Measurements from ENCODE around the gene PRKACB. TPM values are rescaled to one million over a fixed set of nuclear protein-coding genes. Genes with fewer than 3 reads are reported as not detected.
"Not testable (repeated sequence)": the region's sequence is repeated elsewhere in the genome, so short reads cannot be mapped to it uniquely, and the experiment has no call there.

PRKACB gene
- total RNA-seq, 2 experiments from 2014 or later: 85.2 to 96.3 TPM

DNA sequence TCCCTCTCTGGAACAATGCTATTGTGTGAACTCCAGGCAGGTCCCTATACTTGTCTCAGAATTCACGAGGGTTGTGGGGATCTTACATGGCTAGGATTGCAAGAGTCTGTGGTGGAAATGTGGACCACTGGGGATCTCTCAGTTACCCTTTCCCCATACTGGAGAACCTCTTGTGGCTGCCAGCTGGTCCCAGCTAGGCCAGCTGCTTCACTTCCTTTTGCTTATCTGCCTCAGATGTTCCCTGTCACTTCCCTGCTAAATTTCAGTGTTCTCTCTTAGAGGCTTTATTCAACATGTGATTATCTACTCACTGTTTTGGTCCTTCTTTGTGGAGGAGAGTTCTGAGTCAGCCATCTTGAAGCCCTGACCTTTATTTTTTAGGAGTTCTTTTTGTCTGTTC lies 81.6 kb downstream of the PRKACB start:
- no peak for ATAC-seq
- POLR2A ChIA-PET: no interaction called here
- Mint-ChIP-seq H3K4me3 (no peak overlapping the region), H3K9me3 (ENCODE audit: insufficient read depth) (peaks cover 29% of the 10 kb centered on the region), H3K36me3 (ENCODE audit: low read depth) (peaks cover 53% of the 10 kb centered on the region), H3K27me3 (ENCODE audit: low read depth) (no peaks in the 10 kb centered on the region), H3K27ac (no peak overlapping the region), H3K4me1 (ENCODE audit: low read depth) (peaks cover 4% of the 10 kb centered on the region)
- CTCF ChIA-PET: no interaction called here
- no peak for DNase-seq

- H3K27ac Mint-ChIP-seq; CTCF ChIA-PET; H3K27me3 Mint-ChIP-seq (ENCODE audit: low read depth); DNase-seq; H3K4me3 Mint-ChIP-seq; POLR2A ChIA-PET; H3K4me1 Mint-ChIP-seq (ENCODE audit: low read depth); ATAC-seq: not testable (repeated sequence)
- peaks cover 51% of the 10 kb centered on the region for H3K36me3 Mint-ChIP-seq (ENCODE audit: low read depth)
- H3K9me3 Mint-ChIP-seq (ENCODE audit: insufficient read depth): peaks cover 10% of the 10 kb centered on the region
Measured at GRCh38 chr1:84232676-84233075, 88.6 kb downstream of the PRKACB start.

DNA sequence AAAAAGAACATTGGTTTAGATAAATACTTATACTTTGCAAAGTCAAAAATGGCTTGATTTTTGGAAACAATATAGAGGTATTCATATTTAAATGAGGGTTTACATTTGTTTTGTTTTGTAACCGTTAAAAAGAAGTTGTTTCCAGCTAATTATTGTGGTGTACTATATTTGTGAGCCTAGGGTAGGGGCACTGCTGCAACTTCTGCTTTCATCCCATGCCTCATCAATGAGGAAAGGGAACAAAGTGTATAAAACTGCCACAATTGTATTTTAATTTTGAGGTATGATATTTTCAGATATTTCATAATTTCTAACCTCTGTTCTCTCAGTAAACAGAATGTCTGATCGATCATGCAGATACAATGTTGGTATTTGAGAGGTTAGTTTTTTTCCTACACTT lies 92.2 kb downstream of the PRKACB start:
- H3K36me3 Mint-ChIP-seq (ENCODE audit: low read depth): peaks cover 73% of the 10 kb centered on the region
- no peak overlapping the region for H3K4me3 Mint-ChIP-seq
- peaks cover 15% of the 10 kb centered on the region for H3K4me1 Mint-ChIP-seq (ENCODE audit: low read depth)
- peaks cover 4% of the 10 kb centered on the region for H3K9me3 Mint-ChIP-seq (ENCODE audit: insufficient read depth)
- ATAC-seq: no peak
- CTCF ChIA-PET: no interaction called here
- no peak for DNase-seq
- H3K27me3 Mint-ChIP-seq (ENCODE audit: low read depth): no peaks in the 10 kb centered on the region
- POLR2A ChIA-PET: no interaction called here
- no peak overlapping the region for H3K27ac Mint-ChIP-seq

- Mint-ChIP-seq H3K9me3 (ENCODE audit: insufficient read depth) (peaks cover 7% of the 10 kb centered on the region), H3K4me3 (no peak overlapping the region), H3K36me3 (ENCODE audit: low read depth) (peaks cover 37% of the 10 kb centered on the region), H3K4me1 (ENCODE audit: low read depth) (peaks cover 15% of the 10 kb centered on the region), H3K27me3 (ENCODE audit: low read depth) (no peaks in the 10 kb centered on the region), H3K27ac (no peak overlapping the region)
- ATAC-seq (no peak), DNase-seq (no peak)
- CTCF ChIA-PET: no interaction called here
- POLR2A ChIA-PET: no interaction called here
Measured at GRCh38 chr1:84242641-84243040, 98.6 kb downstream of the PRKACB start.

DNA sequence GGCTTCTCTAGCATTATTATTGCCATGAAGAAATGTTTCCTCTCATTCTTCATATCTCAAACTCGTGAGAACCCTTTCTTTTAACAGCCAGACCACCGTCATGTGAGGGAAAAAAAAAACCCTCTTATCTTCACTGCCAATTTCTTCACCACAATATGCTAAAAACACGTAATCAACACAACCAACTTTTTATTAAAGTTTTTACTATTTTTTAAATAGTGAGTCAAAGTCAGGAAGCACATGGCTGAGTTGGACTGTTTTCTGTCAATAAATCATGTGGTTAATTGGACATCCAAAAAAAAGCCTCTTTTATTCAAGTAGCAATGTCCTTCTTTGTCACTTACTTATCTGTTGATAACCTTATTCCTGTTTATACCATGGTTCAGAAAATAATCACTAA lies 101.5 kb downstream of the PRKACB start:
- Mint-ChIP-seq H3K4me1 (ENCODE audit: low read depth) (no peaks in the 10 kb centered on the region), H3K9me3 (ENCODE audit: insufficient read depth) (peaks cover 7% of the 10 kb centered on the region), H3K27ac (no peak overlapping the region), H3K4me3 (no peak overlapping the region), H3K27me3 (ENCODE audit: low read depth) (no peaks in the 10 kb centered on the region), H3K36me3 (ENCODE audit: low read depth) (peaks cover 10% of the 10 kb centered on the region)
- ChIA-PET POLR2A (no interaction called here), CTCF (no interaction called here)
- DNase-seq: no peak
- no peak for ATAC-seq

DNA sequence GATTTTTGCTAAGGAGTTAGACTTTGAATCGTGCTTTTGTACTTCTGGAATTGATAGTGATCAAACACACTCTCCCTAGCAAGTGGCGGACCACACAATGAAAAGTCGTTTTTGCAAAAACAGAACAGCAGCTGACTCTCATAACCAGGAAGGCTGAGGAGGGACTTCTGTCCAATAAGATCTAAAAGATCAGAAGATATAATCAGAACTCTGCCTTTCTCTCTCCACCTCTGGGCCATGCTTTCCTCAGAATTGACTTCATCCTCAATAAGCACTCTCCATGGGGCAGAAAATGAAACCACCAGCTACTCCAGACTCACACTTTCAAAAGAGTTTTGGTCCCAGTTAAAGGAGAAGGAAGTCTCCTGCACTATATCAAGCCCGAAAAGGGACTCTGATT lies 102.1 kb downstream of the PRKACB start:
- no peaks in the 10 kb centered on the region for H3K4me1 Mint-ChIP-seq (ENCODE audit: low read depth)
- POLR2A ChIA-PET: no interaction called here
- no peak for ATAC-seq

GRCh38 chr1:84247425-84248220 lies 103.6 kb downstream of the PRKACB start:
- CTCF ChIA-PET: no interaction called here
- H3K27ac Mint-ChIP-seq: no peak overlapping the region
- H3K4me1 Mint-ChIP-seq (ENCODE audit: low read depth): no peaks in the 10 kb centered on the region
- H3K27me3 Mint-ChIP-seq (ENCODE audit: low read depth): no peaks in the 10 kb centered on the region
- H3K36me3 Mint-ChIP-seq (ENCODE audit: low read depth): no peaks in the 10 kb centered on the region
- no peaks in the 10 kb centered on the region for H3K9me3 Mint-ChIP-seq (ENCODE audit: insufficient read depth)
- DNase-seq (no peak), ATAC-seq (no peak)
- H3K4me3 Mint-ChIP-seq: no peak overlapping the region
- POLR2A ChIA-PET: no interaction called here

More for the DNA sequence above, 102.1 kb downstream of the PRKACB start:
- H3K36me3 Mint-ChIP-seq (ENCODE audit: low read depth): peaks cover 5% of the 10 kb centered on the region
- H3K4me3 Mint-ChIP-seq: no peak overlapping the region
- no peak overlapping the region for H3K27ac Mint-ChIP-seq
- CTCF ChIA-PET: no interaction called here
- H3K9me3 Mint-ChIP-seq (ENCODE audit: insufficient read depth): peaks cover 7% of the 10 kb centered on the region
- no peaks in the 10 kb centered on the region for H3K27me3 Mint-ChIP-seq (ENCODE audit: low read depth)
- no peak for DNase-seq

- ChIA-PET POLR2A (no interaction called here), CTCF (no interaction called here)
- Mint-ChIP-seq H3K9me3 (ENCODE audit: insufficient read depth) (no peaks in the 10 kb centered on the region), H3K36me3 (ENCODE audit: low read depth) (no peaks in the 10 kb centered on the region), H3K27me3 (ENCODE audit: low read depth) (no peaks in the 10 kb centered on the region), H3K4me3 (no peak overlapping the region), H3K27ac (no peak overlapping the region), H3K4me1 (ENCODE audit: low read depth) (no peaks in the 10 kb centered on the region)
- ATAC-seq (no peak), DNase-seq (no peak)
Measured at GRCh38 chr1:84250668-84251067, 106.6 kb downstream of the PRKACB start.

- ATAC-seq (no peak), DNase-seq (no peak)
- CTCF ChIA-PET: no interaction called here
- no peaks in the 10 kb centered on the region for H3K9me3 Mint-ChIP-seq (ENCODE audit: insufficient read depth)
- H3K4me3 Mint-ChIP-seq: no peak overlapping the region
- H3K27ac Mint-ChIP-seq: no peak overlapping the region
- H3K36me3 Mint-ChIP-seq (ENCODE audit: low read depth): no peaks in the 10 kb centered on the region
- H3K27me3 Mint-ChIP-seq (ENCODE audit: low read depth): no peaks in the 10 kb centered on the region
- no peaks in the 10 kb centered on the region for H3K4me1 Mint-ChIP-seq (ENCODE audit: low read depth)
- POLR2A ChIA-PET: no interaction called here
Measured at GRCh38 chr1:84253036-84253435, 109.0 kb downstream of the PRKACB start.

DNA sequence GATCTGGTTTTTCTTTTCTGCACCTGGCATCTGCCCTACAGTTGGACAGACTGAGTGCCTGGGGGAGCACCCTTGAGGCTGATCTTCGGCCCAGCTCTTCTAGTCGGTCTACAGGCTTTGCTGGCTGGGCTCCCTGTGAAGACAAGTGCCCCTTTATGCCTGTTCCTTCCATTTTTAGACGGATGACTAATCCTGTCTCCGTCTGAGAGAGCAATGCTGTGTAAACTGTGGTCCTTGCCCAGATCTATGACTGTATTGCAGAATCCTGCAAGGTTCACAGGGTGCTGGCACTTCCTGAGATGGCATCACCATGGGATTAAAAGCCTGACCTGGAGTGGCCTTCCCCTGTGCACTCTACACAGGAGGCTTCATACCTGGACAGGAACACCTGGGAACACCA lies 109.8 kb downstream of the PRKACB start:
- DNase-seq: no peak
- no peaks in the 10 kb centered on the region for H3K36me3 Mint-ChIP-seq (ENCODE audit: low read depth)
- H3K27ac Mint-ChIP-seq: no peak overlapping the region
- ChIA-PET POLR2A (no interaction called here), CTCF (no interaction called here)
- ATAC-seq: no peak
- H3K4me1 Mint-ChIP-seq (ENCODE audit: low read depth): no peaks in the 10 kb centered on the region
- no peak overlapping the region for H3K4me3 Mint-ChIP-seq
- H3K27me3 Mint-ChIP-seq (ENCODE audit: low read depth): no peaks in the 10 kb centered on the region
- no peaks in the 10 kb centered on the region for H3K9me3 Mint-ChIP-seq (ENCODE audit: insufficient read depth)

DNA sequence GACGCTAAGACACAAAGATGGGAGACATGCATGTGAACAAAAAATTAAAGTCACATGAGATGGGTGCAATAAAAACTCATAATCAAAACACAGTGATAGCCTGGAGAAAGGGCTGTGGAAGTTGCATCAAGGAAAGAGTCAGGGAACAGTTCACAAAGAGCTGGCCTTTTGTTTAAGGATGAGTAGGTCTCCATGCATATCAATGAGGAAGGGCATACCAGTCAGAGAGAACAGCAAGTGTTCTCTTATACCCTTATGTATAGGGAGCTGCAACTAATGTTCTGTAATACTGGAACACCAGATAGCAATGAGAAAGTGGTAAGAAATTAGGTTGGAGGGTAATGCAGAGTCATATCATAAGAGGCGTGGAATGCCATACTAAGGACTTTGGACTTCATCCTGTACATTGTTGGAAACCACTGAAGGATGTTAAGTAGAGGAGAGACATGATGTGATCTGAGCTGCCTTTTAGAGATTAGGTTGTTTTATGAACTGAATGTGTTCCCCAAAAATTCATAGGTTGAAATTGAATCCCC lies 110.7 kb downstream of the PRKACB start:
- H3K36me3 Mint-ChIP-seq (ENCODE audit: low read depth): no peaks in the 10 kb centered on the region
- no peaks in the 10 kb centered on the region for H3K9me3 Mint-ChIP-seq (ENCODE audit: insufficient read depth)
- ChIA-PET POLR2A (no interaction called here), CTCF (interaction anchor here (1.1 kb wide), 1 partner anchor 113 kb away, joined by 3 read pairs; no protein-coding TSS in a partner anchor)
- H3K4me1 Mint-ChIP-seq (ENCODE audit: low read depth): no peaks in the 10 kb centered on the region
- no peak overlapping the region for H3K4me3 Mint-ChIP-seq
- no peak overlapping the region for H3K27ac Mint-ChIP-seq
- no peak for ATAC-seq
- no peak for DNase-seq
- H3K27me3 Mint-ChIP-seq (ENCODE audit: low read depth): no peaks in the 10 kb centered on the region

DNA sequence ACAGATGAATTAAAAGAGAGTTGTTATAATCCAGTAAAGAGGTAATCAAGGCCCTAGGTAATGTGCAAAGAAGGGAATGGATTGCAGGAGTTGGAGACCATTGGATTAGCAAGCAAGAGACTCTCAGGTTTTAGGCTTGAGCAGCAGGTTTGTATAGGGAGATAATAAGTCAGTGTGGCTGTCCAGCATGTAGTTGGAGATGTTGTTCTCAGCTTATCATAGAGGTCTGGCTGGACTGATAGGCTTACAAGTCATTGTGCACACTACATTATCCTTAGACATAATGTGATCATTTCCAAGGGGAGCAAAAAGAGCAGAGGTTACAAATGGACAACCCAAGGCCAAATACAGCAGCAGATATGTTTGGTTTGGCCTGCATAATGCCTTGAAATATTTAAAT lies 111.5 kb downstream of the PRKACB start:
- POLR2A ChIA-PET: no interaction called here
- Mint-ChIP-seq H3K27me3 (ENCODE audit: low read depth) (no peaks in the 10 kb centered on the region), H3K4me3 (no peak overlapping the region), H3K9me3 (ENCODE audit: insufficient read depth) (no peaks in the 10 kb centered on the region), H3K36me3 (ENCODE audit: low read depth) (no peaks in the 10 kb centered on the region), H3K27ac (no peak overlapping the region), H3K4me1 (ENCODE audit: low read depth) (no peaks in the 10 kb centered on the region)
- DNase-seq: no peak
- ATAC-seq: no peak
- CTCF ChIA-PET: no interaction called here

GRCh38 chr1:84257617-84258016 lies 113.5 kb downstream of the PRKACB start:
- no peak overlapping the region for H3K4me3 Mint-ChIP-seq
- ATAC-seq (no peak), DNase-seq (no peak)
- H3K4me1 Mint-ChIP-seq (ENCODE audit: low read depth): no peaks in the 10 kb centered on the region
- ChIA-PET POLR2A (no interaction called here), CTCF (no interaction called here)
- no peaks in the 10 kb centered on the region for H3K27me3 Mint-ChIP-seq (ENCODE audit: low read depth)
- H3K36me3 Mint-ChIP-seq (ENCODE audit: low read depth): no peaks in the 10 kb centered on the region
- H3K27ac Mint-ChIP-seq: no peak overlapping the region
- no peaks in the 10 kb centered on the region for H3K9me3 Mint-ChIP-seq (ENCODE audit: insufficient read depth)

Measured in activated CD8-positive, alpha-beta T cell treated with anti-CD3 and anti-CD28 coated beads, Interleukin-2, amount 10 ng/mL, durations not matched to agents 7 days and 5 days (primary cell).